WERI-Rb-1 (cell line): ENCODE results near the gene SUCNR1.
"Not testable (repeated sequence)": the region's sequence is repeated elsewhere in the genome, so short reads cannot be mapped to it uniquely, and the experiment has no call there.

Experiments
- DNase-seq: peaks from one replicate; pipeline ENCODE4 v3.0.0-alpha.2; 2020
- H3K27ac ChIP-seq: fragments of 250-450 bp; sonication (Bioruptor Pico); 2 replicates; pipeline ENCODE4 v1.5.1; 2020; ENCODE audit warnings: mild to moderate bottlenecking, moderate library complexity
- H3K27me3 ChIP-seq: fragments of 250-450 bp; sonication (Bioruptor Pico); 2 replicates; pipeline ENCODE4 v1.5.1; 2021; ENCODE audit warnings: mild to moderate bottlenecking, low read depth, moderate library complexity; ENCODE audit not compliant: insufficient read depth, severe bottlenecking
- H3K36me3 ChIP-seq: fragments of 250-450 bp; sonication (Bioruptor Pico); 2 replicates; pipeline ENCODE4 v1.5.1; 2020; ENCODE audit warnings: mild to moderate bottlenecking, moderate library complexity
- H3K4me3 ChIP-seq: 2 replicates; pipeline ENCODE4 v1.5.1; 2011; ENCODE audit warnings: low read depth, mild to moderate bottlenecking, control low read depth, low read length
- H3K9me3 ChIP-seq: fragments of 250-450 bp; sonication (Bioruptor Pico); 2 replicates; pipeline ENCODE4 v1.5.1; 2021; ENCODE audit warnings: mild to moderate bottlenecking, moderate library complexity; ENCODE audit not compliant: severe bottlenecking
- CTCF ChIP-seq: IDR thresholded peaks from 2 replicates; pipeline ENCODE4 v1.5.1; 2011; ENCODE audit warnings: low read depth, mild to moderate bottlenecking, control low read depth, inconsistent platforms, low read length

The SUCNR1 gene

DNA sequence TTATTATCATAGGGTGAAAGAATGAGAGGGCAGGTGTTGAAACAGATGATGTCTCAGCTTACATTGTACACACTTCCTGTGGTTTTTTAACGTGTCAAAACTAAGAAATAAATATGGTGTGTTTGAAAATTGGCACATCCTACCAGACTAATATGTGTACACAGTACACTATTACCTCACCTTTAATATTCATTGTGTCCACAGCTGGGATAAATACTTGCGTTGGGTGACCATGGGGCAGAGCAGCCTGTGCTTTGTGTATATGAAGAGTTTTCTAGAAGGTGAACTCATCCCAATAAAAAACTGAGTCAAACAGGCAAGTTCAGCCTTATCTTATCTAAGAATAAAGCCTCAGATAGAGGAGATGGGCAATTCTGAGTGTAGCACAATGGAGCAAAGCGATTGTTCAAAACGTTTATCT, 17.3 kb downstream of the SUCNR1 start:
- no peak for DNase-seq
- no peak for TF ChIP-seq CTCF
- no peak overlapping the region for H3K27ac ChIP-seq

DNA sequence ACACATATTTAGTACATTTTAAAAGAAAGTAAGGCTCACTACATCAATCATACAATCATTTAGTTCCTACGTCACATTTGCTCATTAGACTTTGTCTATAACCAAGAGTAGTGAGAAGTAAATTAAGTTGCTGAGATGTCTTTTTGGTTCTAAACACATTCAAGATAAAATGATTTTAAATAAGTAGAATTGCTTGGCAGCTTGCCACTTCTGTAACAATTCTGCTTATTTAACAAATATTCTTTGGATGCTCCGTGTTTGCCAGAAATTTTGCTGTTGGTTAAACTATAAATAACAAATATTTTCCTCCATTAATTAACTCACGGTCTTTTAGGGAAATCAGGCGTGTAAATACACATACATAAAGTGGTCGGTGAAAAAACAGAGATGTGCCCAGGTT, 18.3 kb downstream of the SUCNR1 start:
- Histone ChIP-seq H3K4me3 (no peak overlapping the region), H3K9me3 (no peaks in the 10 kb centered on the region), H3K27ac (no peak overlapping the region), H3K36me3 (no peaks in the 10 kb centered on the region), H3K27me3 (peaks cover 11% of the 10 kb centered on the region)
- no peak for TF ChIP-seq CTCF
- no peak for DNase-seq

More for the DNA sequence above, 17.3 kb downstream of the SUCNR1 start:
- H3K4me3 ChIP-seq: no peak overlapping the region
- H3K36me3 ChIP-seq: no peaks in the 10 kb centered on the region
- H3K9me3 ChIP-seq: no peaks in the 10 kb centered on the region
- H3K27me3 ChIP-seq: peaks cover 11% of the 10 kb centered on the region

- Histone ChIP-seq H3K4me3 (no peak overlapping the region), H3K27me3 (peaks cover 11% of the 10 kb centered on the region), H3K27ac (no peak overlapping the region), H3K36me3 (no peaks in the 10 kb centered on the region), H3K9me3 (no peaks in the 10 kb centered on the region)
- no peak for TF ChIP-seq CTCF
- no peak for DNase-seq
Observed at GRCh38 chr3:151894219-151894618, 20.8 kb downstream of the SUCNR1 start.

- Histone ChIP-seq H3K9me3 (no peaks in the 10 kb centered on the region), H3K27me3 (peaks cover 12% of the 10 kb centered on the region), H3K4me3 (no peak overlapping the region), H3K27ac (no peak overlapping the region), H3K36me3 (no peaks in the 10 kb centered on the region)
- no peak for DNase-seq
- TF ChIP-seq CTCF: no peak
Observed at GRCh38 chr3:151895478-151896241, 22.2 kb downstream of the SUCNR1 start.

DNA sequence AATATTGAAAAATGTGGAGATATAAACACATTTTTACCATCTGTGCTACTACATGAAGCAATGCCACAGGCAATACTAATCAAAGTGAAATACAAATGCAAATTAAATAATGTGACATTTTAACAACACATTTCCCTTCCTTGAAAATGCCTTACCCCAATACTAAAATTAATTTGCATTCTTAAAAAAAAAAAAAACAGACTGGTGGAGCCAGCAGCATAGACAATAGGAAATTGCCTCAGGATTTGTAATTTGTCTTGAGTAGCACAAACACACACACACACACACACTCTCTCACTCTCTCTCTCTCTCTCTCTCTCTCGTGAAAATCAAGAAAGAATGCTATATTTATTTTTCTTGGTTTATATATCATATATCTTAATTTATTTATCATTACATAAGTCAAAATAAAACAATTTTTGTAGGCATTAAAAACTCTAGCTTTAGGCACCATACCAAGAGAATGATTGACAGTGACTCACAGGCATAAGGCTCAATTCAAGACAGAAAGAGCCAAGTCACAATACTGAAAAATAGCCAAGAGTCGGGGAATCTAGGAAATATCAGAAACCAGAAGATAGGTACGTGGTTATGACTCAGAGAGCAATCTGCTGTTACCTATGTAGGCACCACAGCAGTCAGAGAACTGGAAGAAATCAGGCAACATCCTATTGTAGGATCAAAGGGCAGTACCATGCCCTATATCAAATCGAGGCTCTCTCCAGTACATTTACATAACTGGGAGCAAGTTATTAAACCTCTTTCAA, 23.0 kb downstream of the SUCNR1 start:
- no peak for DNase-seq
- Histone ChIP-seq H3K27ac (no peak overlapping the region), H3K27me3 (peaks cover 11% of the 10 kb centered on the region), H3K36me3 (no peaks in the 10 kb centered on the region), H3K9me3 (no peaks in the 10 kb centered on the region), H3K4me3 (no peak overlapping the region)
- no peak for TF ChIP-seq CTCF

- DNase-seq, H3K9me3 ChIP-seq, H3K27ac ChIP-seq, H3K36me3 ChIP-seq, H3K4me3 ChIP-seq: not testable (repeated sequence)
- peaks cover 18% of the 10 kb centered on the region for H3K27me3 ChIP-seq
Observed at GRCh38 chr3:151898121-151898520, 24.7 kb downstream of the SUCNR1 start.

DNA sequence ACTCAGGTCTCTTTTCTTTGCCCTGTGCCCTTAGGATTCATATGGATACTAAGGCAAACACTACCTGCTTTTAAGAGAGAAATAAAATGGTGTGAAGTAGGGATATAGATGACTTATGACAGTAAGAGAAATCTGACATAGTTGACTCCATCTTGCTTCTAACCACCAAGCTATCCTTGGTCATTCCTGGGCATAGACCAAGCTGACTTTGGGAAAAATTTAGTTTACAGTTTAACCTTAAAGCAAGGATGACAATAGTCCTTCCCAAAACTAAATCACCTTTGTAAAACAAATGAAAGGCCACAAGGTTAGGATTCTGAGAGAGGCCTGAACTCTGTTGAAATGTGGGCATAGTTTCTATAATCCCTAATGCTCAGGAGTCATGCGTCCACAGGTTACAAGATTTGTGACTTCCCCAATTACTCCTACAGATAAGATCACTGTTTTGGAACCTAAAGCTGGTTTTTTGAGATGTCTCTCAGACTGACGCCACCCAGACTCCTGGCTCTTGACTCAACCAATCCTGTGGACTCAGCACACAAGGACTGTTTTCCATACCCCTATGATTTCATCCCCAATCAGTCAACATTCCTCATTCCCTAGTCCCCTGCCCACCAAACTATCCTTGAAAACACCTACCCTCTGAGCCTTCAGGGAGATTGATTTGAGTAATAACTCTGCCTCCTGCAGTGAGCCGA, 25.3 kb downstream of the SUCNR1 start:
- not testable (repeated sequence) for H3K36me3 ChIP-seq, H3K9me3 ChIP-seq, H3K27ac ChIP-seq, DNase-seq, H3K4me3 ChIP-seq
- H3K27me3 ChIP-seq: peaks cover 18% of the 10 kb centered on the region
